NCI-H128 (cell line): Measurements from ENCODE around the gene UBE2L3.
"Not testable (repeated sequence)": the region's sequence is repeated elsewhere in the genome, so short reads cannot be mapped to it uniquely, and the experiment has no call there.

Source experiments
- DNase-seq: peaks from one replicate; lab custom pipeline; 2025; ENCODE audit not compliant: unreplicated experiment; lab: John Stamatoyannopoulos, UW

The UBE2L3 gene

DNA sequence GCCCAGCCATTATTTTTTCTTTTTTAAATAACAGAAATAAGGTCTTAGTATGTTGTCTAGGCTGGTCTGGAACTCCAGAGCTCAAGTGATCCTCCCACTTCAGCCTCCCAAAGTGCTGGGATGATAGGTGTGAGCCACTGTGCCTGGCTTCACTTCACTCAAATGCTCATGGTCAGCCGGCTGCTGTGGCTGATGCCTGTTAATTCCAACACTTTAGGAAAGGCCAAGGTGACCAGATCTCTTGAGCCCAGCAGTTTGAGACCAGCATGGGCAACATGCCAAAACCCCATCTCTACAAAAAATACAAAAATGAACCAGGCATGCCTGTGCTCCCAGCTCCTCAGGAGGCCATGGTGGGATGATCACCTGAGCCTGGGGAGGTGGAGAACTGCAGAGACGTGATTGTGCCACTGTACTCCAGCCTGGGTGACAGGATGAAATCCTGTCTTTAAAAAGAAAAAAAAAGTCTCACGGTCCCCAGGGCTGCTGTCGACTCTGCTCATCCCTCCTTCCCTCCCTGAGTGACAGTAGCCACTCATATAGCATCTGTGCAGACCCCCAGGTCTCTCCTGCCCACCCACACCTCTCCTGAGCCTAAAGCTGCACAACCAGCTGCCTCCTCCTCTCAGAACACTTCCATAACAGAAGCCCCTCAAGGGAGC, 58.7 kb downstream of the UBE2L3 start:
- no peak for DNase-seq

DNA sequence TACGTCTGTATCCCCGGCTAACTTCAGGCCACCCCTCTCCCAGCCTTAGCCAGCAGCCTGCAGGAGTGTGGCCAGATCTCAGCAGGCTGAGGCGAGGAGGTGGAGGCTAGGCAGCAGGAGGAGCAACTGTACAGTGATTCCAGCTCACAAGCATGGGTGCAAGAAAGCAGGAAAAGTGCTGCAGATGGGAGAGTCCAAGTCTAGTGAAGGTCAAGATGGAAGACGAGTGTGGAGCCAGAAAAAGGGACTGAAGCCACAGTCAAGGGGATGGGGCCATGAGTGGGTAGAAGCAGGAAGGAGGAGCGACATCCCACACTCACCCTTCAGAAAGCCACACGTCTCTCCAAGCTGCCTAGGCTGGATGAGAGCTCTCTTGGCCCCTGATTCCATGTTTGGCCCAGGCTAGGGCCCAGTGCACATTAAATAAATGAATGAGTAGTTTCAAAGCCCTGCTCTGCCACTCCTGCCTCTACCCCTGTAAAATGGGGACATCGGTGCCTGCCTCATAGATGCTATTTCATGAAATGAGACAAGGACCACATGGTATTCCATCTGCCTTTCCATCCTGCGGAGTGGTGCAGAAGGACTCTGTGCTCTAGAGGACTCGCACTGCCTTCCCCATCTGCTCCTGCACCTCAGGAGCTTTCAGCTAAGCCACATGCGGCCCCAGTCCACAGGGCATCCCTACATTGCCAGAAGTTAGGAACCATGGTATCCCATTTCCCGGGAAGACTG, 59.4 kb downstream of the UBE2L3 start:
- no peak for DNase-seq

DNA sequence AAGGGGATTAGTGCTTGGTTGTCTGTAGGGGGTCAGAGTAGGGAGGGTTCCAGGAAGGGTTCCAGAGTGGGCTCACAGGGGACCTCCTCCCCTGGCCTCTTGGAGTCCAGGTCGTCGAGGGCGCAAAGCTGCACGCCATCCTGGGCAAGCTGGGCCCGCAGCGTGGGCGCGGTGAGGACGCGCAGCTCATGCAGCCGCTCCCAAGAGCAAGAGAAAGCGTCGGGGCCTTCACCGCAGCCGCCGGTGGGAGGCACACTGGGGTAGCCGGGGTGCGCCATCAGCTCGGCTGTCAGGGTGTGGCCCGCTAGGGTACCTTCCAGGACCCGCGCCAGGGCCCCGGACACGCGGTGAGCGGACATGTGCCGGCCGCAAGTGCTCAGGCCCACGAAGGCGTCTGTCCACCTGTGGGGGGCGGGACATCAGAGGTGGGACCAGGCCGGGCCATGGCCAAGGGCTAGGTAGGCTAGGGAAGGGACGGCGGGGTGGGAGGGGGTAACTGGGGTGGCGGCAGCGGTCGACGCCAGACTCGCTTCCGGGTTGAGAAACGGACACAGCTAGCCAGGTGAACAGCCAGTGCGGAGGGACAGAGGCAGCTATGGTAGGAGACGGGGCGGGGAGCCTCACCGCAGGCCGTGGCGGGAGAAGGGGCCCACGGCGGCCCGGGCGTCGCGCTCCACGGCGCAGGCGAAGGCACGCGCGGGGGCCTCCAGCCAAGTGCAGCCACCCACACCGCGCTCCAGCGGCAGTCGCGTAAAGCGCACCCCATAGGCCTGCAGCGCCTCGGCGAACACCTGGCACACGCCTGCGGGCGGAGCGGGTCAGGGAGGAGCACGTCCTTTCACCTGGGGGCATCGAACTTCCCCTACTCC, 61.1 kb downstream of the UBE2L3 start:
- no peak for DNase-seq

DNA sequence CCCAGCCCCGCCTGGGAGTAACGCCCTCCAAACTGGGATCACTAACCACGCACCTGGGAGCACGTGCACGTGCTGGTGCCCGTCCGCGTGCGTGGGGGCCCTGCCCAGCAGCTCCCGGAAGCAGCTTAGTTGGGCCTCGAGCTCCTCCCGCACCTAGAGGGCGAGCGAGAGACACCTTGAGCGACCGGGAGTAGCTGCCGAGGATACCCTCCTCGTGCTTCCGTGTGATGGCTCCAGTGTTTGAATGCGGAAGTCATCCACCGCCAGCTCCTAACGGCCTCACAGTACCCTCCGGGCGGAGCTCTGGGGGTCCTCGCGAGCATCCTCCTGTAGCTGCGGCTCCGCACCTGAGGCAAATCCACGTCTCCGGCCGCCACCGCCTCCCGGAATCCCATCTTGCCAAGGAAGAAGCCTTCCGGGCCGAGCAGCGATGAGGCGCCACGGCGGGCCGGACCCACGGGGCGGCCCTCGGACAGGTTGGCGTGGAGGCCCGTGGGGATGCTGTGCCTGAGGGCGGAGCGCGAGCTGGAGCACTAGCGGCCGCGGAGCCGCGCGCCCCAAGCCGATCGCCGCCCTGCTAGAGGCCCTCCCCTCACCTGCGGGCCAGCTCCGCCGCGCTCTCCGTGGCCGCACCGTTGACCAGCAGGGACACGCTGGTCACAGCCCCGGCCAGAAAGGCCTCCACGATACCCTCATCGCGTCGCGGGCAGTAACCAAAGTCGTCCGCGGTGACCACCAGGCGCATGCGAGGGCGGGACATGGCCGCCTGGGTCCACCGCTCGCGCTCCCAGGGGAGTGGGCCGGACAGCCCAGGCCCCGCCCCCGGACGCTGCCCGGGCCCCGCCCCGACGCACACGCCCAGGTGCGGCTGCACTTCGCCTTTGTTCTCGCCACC, 62.0 kb downstream of the UBE2L3 start, which contains the start of gene YDJC:
Gene YDJC (minus strand): TSS at position 768 of the 895 bp plus-strand sequence. CDS start 8 bp downstream, at position 760.
- peak; percentile 77 for DNase-seq

DNA sequence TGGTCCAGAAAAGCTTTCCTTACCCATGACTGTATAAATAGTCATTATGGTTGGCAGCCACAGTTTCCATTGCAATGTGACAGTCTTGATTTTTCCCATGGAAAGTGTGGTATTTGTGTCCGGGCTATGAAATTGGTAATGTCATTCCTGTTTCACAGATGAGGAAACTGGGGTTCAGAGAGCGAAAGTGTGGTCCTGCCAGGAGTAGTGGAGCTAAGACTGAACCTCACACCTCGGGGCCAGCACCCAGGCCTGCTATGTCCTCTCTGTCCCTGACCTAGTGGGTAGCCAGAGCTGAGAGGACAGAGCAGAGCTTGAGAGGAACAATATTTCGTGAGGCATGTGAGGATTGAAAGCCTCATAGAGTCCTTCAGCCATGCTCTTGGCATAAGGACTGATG, 63.5 kb downstream of the UBE2L3 start:
- no peak for DNase-seq

DNA sequence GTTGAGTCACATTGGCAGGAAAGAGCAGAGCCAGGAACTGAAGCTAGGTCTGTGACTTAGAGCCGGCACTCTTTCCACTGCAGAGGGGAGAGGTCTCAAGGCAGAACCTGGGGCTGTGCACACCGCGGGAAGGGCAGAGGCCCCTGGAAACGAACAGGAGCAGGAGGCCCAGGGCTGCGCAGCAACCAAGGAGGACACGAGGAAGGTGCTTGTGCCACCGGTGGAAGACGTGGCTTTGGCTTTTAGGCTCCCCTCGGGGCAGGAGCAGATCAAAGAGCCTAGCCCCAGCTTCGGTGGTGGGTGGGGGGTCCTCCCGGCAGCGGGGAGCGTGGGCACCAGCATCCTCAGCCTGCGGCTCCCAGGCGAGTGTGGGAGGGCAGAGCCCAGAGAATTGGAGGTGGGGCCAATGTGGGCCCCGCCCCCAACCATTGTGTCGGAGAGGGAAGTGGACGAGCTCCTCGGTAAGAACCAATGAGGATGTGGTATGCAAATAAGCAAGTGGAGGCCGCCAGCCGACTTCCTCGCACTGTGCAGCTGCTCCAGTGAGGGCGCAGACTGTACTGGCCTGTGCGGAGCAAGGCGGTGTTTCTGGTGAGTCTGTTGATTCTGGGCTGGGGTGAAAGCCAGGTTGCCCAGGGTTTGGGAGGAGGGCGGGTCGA, 64.9 kb downstream of the UBE2L3 start, which contains the start of gene CCDC116:
Gene CCDC116 (plus strand): TSS at position 524 of the 659 bp plus-strand sequence. CDS start 422 bp downstream, outside the sequence.
- no peak for DNase-seq

DNA sequence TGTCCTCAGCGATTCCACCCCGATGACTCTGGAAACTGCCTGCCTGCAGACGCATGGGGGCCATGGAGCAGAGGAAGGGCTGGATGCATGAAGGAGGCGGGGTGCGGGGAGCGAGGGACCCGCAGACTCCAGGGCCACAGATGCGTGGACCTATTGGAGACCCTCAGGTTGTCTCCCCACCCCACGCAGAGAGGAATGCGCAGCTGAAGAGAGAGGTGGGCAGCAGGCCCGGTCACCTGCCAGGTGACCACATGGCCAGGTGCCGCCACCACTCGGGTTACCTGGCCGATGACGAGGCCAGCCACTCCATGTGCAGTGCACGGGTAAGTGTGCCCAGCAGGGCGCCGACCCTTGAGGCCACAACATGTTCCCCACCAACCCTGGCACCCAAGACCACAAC, 65.4 kb downstream of the UBE2L3 start:
- DNase-seq, result no peak

DNA sequence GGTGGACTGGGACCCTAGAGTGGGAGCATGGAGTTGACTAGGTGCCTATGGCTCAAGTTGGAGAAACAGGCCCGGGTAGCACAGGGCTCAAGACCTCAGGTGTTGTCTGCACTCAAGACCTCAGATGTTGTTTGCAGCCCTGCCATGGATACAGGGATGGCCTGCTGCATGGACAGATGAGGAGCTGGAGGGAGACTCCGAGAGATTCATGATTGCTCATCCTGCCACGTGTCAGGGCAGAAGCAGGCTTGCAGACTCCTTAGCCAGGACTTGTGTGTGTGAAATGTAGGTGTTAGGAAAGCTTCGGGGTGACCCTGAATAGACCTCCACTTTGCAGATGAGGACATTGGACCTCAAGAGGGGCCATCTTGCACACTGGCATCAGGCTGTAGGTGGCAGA, 66.0 kb downstream of the UBE2L3 start:
- no peak for DNase-seq

DNA sequence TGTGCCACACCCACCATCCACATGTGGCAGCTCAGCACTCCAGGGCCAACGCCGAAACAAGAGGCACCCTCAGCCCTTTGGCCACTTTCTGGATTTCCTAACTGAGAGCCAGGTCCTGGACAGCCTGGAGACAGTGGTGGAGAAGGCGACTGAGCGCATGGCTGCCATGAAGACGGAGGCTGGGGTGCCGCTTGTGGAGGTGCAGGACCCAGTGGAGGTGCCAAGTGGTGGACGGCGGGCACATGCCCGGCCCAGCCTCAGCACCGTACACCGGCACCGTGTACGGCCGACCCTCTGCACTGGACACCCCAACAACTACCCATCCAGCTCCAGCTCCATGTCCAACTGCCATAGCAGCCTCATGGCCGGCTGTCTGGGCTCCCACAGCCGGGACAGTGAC, 66.6 kb downstream of the UBE2L3 start:
- no peak for DNase-seq

DNA sequence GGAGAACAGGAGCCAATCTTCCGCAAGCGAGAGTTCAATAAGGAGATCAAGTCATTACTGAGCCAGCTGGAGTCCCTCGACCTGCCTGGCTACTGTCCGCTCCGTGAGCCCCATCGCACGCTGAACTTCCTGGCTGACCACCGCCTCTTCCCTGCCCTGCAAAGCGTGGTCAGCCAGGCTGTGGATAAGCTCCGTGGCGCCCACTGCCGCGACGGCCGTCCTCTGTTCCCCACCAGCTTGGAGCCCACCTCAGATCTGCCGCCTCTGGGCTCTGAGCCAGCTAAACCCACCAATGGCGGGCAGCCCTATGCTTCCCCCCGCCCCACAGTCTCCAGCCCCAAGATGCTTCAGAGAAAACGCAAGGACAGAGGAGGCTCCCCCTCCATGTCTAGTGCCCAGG, 67.3 kb downstream of the UBE2L3 start:
- DNase-seq, result no peak

DNA sequence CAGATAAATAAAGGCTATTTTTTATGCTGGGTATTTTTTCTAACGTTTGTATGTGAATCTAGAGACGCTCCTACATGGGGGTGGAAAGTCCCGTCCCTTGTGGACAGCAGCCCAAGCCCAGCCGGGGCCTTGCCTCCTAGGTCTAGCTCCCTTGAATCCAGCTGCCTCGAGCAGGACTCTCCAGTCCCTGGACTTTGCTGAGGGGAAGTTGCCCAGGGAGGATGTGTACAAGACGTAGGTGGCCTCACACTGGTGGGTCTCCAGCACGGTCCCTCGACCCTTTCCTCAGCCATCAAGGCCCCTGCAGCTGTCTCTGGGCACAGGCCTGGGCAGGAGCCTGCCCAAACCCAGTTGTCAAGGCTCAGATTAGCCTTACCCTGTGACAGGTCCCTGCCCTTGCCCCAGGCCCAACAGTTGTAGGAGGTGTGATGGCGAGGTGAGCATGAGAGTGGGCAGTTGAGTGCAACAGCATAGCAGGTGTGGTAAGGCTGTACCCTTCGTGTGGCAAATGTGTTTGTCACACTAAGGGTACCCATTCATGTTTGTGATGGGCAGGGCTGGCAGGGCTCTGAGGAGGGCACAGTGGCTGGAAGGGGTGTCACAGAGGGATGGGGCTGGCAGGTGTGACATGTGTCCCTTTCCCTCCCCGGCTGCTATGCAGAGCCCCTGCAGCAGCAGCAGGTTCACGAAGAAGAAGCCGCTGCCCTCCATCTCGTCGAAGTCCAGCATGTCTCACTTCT, 68.4 kb downstream of the UBE2L3 start:
- no peak for DNase-seq

DNA sequence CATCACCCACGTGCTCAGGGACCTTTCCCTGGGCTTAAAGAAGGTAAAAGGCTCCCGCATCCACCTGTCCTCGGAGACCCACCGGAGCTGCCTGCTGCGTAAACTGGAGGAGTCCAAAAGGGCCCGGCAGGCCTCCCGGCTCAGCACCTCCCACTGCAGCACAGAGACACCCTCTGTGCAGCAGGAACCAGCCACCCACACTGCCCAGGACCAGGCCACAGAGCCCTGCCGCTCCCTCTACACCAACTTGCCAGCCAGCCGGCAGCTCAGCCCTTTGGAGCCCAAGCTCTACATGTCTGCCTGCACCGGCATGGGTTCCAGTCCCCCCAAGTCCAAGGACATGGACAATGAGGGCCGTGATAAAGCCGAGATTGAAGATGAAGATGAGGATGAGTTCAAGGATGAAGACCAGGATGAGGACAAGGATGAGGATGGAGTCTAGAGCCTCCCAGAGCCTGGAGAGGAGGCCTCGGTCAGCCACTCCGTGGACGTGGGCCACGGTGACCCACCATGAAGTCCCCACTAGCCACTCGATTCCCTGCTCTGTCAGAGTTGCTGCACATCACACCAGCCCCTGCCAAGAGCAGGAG, 69.2 kb downstream of the UBE2L3 start:
- no peak for DNase-seq

DNA sequence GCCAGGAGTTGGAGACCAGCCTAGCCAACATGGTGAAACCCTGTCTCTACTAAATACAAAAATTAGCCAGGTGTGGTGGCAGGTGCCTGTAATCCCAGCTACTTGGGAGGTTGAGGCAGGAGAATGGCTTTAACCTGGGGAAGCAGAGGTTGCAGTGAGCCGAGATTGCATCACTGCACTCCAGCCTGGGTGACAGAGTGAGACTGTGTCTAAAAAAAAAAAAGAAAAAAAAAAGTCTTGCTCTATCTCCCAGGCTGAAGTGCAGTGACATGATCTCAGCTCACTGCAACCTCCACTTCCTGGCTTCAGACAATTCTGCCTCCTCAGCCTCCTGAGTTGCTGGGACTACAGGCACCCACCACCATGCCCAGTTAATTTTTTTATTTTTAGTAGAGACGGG, 69.9 kb downstream of the UBE2L3 start:
- DNase-seq, result not testable (repeated sequence)

DNA sequence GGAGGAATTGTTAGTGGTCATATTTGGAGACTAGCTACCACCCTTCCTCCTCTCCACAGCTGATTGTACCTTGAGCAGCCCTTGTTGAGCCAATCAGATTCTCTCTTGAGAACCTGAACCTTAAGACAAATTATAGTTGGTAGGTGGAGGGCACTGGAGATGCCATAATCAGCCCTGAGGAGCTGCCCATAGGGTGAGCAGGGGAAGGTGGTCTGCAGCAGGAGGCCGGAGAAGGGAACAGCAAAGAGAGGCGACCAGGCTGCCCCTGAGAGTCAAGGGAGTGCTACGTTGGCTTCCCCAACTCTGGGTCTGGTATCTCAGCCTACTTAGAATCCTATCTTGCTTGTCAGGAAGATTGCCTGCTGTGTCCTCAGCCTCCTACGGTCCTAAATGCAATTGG, 71.8 kb downstream of the UBE2L3 start:
- DNase-seq, result no peak

DNA sequence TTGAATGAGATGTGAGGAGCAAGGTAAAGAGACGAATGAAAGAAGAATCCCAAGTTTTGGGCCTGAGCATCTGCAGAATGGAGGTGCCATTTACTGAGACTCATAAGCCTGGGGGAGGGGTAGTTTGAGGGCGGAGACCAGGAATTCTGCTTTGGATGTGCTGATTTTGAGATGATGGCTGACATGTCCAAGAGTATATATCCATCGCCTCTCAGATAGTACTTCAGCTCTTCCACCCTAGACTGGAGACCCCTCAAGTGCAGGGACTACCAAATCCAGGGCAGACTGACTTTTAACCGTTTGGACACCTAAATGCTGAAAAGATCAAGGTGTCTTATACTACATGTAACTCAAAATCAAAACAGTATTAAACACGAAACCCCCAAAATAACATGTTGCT, 73.3 kb downstream of the UBE2L3 start:
- DNase-seq, result no peak

DNA sequence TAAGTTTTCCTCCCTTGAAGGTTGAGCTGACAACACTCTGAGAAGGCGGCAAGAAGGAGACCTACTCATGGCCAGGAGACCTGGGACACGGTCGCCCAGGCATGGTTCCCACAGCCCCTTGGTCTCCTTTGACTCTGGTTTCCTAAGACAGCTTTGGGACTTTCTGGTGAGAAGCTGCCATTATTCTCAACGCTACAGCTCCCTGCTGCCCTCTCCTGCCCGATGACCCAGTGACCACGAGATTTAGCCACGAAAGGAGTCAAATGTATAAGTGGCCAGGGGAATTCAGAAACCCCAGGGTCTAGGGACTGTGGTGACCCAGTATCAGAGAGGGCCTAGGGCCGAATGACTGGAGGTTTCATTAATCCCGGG, 73.9 kb downstream of the UBE2L3 start:
- DNase-seq, result no peak

DNA sequence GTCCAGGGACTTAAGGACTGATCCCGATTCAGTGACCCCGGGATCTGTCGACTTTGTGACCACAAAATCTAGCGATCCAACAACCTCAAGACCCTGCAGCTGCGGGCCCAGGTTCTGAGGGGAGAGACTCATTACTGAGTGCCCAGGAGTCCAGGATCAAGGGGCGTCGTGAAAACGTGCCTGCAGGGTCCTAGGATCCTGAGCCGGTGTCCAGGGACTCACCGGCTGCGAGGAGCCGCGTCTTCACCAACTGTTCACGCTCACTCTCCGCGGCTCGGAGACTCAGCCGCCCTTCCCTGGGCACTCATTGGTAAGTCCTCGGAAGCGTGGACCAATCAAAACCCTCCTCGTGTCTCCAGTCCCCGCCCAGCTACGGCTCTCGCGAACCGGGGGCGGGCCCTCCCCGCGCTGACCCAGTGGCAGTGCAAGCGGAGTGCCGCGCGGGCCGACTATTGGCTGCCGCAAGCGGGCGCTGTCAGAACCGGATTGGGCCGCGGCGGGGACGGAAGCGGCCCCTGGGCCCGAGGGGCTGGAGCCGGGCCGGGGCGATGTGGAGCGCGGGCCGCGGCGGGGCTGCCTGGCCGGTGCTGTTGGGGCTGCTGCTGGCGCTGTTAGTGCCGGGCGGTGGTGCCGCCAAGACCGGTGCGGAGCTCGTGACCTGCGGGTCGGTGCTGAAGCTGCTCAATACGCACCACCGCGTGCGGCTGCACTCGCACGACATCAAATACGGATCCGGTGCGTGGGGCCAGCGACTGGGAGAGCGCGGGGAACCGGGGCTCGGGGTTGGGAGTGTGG, 74.5 kb downstream of the UBE2L3 start, which contains the start of gene SDF2L1:
Gene SDF2L1 (plus strand): TSS at position 514 of the 795 bp plus-strand sequence. CDS start 35 bp downstream, at position 549.
- peak; percentile 81 for DNase-seq
